ENCODE measurements around the gene PPP1R1A.

Gene PPP1R1A

GRCh38 chr12:54590978-54591591 lies 2.6 kb upstream of the PPP1R1A start:
- Histone ChIP-seq H3K79me2 (ENCODE audit: control insufficient read depth, low read length) (no peaks in the 10 kb centered on the region), H3K4me2 (ENCODE audit: low read length) (no peak overlapping the region), H3K4me3 (ENCODE audit: low read length) (no peak overlapping the region), H3K27ac (ENCODE audit: low read depth, low read length) (no peak overlapping the region), H4K20me1 (ENCODE audit: control insufficient read depth, insufficient read depth, low read depth, low read length) (no peaks in the 10 kb centered on the region), H3K9me2 (replicated peaks; ENCODE audit: control insufficient read depth, low read length) (no peaks in the 10 kb centered on the region), H3K27me3 (ENCODE audit: control insufficient read depth, low read length) (0 out of 2 replicates have a peak, but pooled peaks cover 3% of the 10 kb centered on the region), H3K9me3 (ENCODE audit: control insufficient read depth, insufficient read depth, low read length) (no peaks in the 10 kb centered on the region), H3K36me3 (ENCODE audit: control insufficient read depth, low read length) (no peaks in the 10 kb centered on the region), H3K4me1 (ENCODE audit: control insufficient read depth, low read length) (no peaks in the 10 kb centered on the region), H3F3A (ENCODE audit: control insufficient read depth, insufficient read depth) (no peaks in the 10 kb centered on the region)
- TF ChIP-seq CTCF (IDR thresholded peaks at IDR 0.05; ENCODE audit: low read depth, low read length, poor library complexity, severe bottlenecking) (no peak), EZH2phosphoT487 (IDR thresholded peaks at IDR 0.05; ENCODE audit: borderline replicate concordance, low read length) (no peak)

GRCh38 chr12:54589964-54590363 lies 1.5 kb upstream of the PPP1R1A start:
- TF ChIP-seq CTCF (IDR thresholded peaks at IDR 0.05; ENCODE audit: low read depth, low read length, poor library complexity, severe bottlenecking), result no peak
- no peak for TF ChIP-seq EZH2phosphoT487 (IDR thresholded peaks at IDR 0.05; ENCODE audit: borderline replicate concordance, low read length)
- no peaks in the 10 kb centered on the region for H3K36me3 ChIP-seq (ENCODE audit: control insufficient read depth, low read length)
- H3K27ac ChIP-seq (ENCODE audit: low read depth, low read length), result no peak overlapping the region
- no peak overlapping the region for H3K4me3 ChIP-seq (ENCODE audit: low read length)
- H3K9me3 ChIP-seq (ENCODE audit: control insufficient read depth, insufficient read depth, low read length), result no peaks in the 10 kb centered on the region
- no peaks in the 10 kb centered on the region for H3K9me2 ChIP-seq (replicated peaks; ENCODE audit: control insufficient read depth, low read length)
- H3K4me1 ChIP-seq (ENCODE audit: control insufficient read depth, low read length), result no peaks in the 10 kb centered on the region
- no peaks in the 10 kb centered on the region for H3K79me2 ChIP-seq (ENCODE audit: control insufficient read depth, low read length)
- H3F3A ChIP-seq (ENCODE audit: control insufficient read depth, insufficient read depth), result no peaks in the 10 kb centered on the region
- H3K27me3 ChIP-seq (ENCODE audit: control insufficient read depth, low read length), result 0 out of 2 replicates have a peak, but pooled peaks cover 3% of the 10 kb centered on the region
- no peak overlapping the region for H3K4me2 ChIP-seq (ENCODE audit: low read length)
- H4K20me1 ChIP-seq (ENCODE audit: control insufficient read depth, insufficient read depth, low read depth, low read length), result no peaks in the 10 kb centered on the region

- Histone ChIP-seq H3K4me1 (ENCODE audit: control insufficient read depth, low read length) (no peaks in the 10 kb centered on the region), H3K4me2 (ENCODE audit: low read length) (no peak overlapping the region), H3K4me3 (ENCODE audit: low read length) (no peak overlapping the region)
Measured at GRCh38 chr12:54588890-54589267, 420 bp upstream of the PPP1R1A start.

More at GRCh38 chr12:54588890-54589267, 420 bp upstream of the PPP1R1A start:
- no peaks in the 10 kb centered on the region for H3K79me2 ChIP-seq (ENCODE audit: control insufficient read depth, low read length)
- no peaks in the 10 kb centered on the region for H3K36me3 ChIP-seq (ENCODE audit: control insufficient read depth, low read length)
- 0 out of 2 replicates have a peak, but pooled peaks cover 3% of the 10 kb centered on the region for H3K27me3 ChIP-seq (ENCODE audit: control insufficient read depth, low read length)
- no peaks in the 10 kb centered on the region for H3K9me3 ChIP-seq (ENCODE audit: control insufficient read depth, insufficient read depth, low read length)
- no peak for TF ChIP-seq EZH2phosphoT487 (IDR thresholded peaks at IDR 0.05; ENCODE audit: borderline replicate concordance, low read length)
- no peak for TF ChIP-seq CTCF (IDR thresholded peaks at IDR 0.05; ENCODE audit: low read depth, low read length, poor library complexity, severe bottlenecking)
- H3F3A ChIP-seq (ENCODE audit: control insufficient read depth, insufficient read depth), result no peaks in the 10 kb centered on the region
- no peaks in the 10 kb centered on the region for H3K9me2 ChIP-seq (replicated peaks; ENCODE audit: control insufficient read depth, low read length)
- no peaks in the 10 kb centered on the region for H4K20me1 ChIP-seq (ENCODE audit: control insufficient read depth, insufficient read depth, low read depth, low read length)
- no peak overlapping the region for H3K27ac ChIP-seq (ENCODE audit: low read depth, low read length)
